ENCODE results near the gene ALCAM.

DNA sequence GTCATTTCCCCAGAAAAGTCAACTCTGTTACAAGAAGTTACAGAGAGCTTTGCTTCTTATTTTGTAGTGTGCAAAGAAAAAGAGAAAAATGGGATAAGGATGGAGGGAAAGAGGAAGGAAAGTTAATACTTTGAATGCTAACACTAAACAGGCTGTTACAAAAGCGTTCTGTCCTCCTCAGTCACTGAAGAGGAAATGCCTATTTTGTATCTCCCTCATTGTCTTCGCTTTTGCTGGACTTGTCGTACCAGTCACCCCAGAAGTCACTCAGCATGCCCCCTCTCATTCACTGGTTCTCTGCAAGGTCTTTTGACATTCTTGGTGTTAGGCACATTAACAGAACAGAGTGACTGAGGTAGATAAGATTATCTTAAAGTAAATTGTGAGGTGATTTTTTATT, 129.6 kb downstream of the ALCAM start:
- TF ChIP-seq ZNF274 (IDR thresholded peaks at IDR 0.05; ENCODE audit: borderline replicate concordance, extremely low read depth, low read length) (no peak), POLR2A (IDR thresholded peaks at IDR 0.05; ENCODE audit: control extremely low read depth in 1 of 2, low read depth in 2 of 2, low read length in 2 of 2) (no peak), POLR2AphosphoS5 (IDR thresholded peaks at IDR 0.05; ENCODE audit: low read depth, low read length) (no peak), TCF12 (IDR thresholded peaks at IDR 0.05; ENCODE audit: low read depth, low read length) (no peak), CREB1 (IDR thresholded peaks at IDR 0.05) (no peak), RAD21 (IDR thresholded peaks at IDR 0.05 in 1 of 2, conservative IDR thresholded peaks at IDR 0.05 in 1 of 2; ENCODE audit: low read depth in 2 of 2, low read length in 2 of 2) (no peak), SIN3A (conservative IDR thresholded peaks at IDR 0.05 in 1 of 2, IDR thresholded peaks at IDR 0.05 in 1 of 2; ENCODE audit: low read depth in 1 of 2, low read length in 2 of 2) (no peak), CHD2 (IDR thresholded peaks at IDR 0.05; ENCODE audit: low read length) (no peak)
- TF ChIP-seq, protein P1, sequence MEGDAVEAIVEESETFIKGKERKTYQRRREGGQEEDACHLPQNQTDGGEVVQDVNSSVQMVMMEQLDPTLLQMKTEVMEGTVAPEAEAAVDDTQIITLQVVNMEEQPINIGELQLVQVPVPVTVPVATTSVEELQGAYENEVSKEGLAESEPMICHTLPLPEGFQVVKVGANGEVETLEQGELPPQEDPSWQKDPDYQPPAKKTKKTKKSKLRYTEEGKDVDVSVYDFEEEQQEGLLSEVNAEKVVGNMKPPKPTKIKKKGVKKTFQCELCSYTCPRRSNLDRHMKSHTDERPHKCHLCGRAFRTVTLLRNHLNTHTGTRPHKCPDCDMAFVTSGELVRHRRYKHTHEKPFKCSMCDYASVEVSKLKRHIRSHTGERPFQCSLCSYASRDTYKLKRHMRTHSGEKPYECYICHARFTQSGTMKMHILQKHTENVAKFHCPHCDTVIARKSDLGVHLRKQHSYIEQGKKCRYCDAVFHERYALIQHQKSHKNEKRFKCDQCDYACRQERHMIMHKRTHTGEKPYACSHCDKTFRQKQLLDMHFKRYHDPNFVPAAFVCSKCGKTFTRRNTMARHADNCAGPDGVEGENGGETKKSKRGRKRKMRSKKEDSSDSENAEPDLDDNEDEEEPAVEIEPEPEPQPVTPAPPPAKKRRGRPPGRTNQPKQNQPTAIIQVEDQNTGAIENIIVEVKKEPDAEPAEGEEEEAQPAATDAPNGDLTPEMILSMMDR (IDR thresholded peaks at IDR 0.05; ENCODE audit: control extremely low read depth in 1 of 3, insufficient read depth in 1 of 3, low read depth in 1 of 3, low read length in 3 of 3): no peak
- TF ChIP-seq, protein P2, sequence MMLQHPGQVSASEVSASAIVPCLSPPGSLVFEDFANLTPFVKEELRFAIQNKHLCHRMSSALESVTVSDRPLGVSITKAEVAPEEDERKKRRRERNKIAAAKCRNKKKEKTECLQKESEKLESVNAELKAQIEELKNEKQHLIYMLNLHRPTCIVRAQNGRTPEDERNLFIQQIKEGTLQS (IDR thresholded peaks at IDR 0.05; ENCODE audit: insufficient read depth, low read depth, low read length): no peak

All from H1 (cell line).